T-helper 1 cell treated with Interleukin-12 subunit alpha and Interleukin-12 subunit beta and Interleukin-4 antibody, amounts not matched to agents 30 μg/mL and 1 μg/mL, for 36 hours (primary cell): ENCODE data around the gene MORC2.

ENCODE experiments used
- H3K27ac Mint-ChIP-seq: one replicate; pipeline ENCODE4 v1.8.0; 2021; ENCODE audit warnings: mild to moderate bottlenecking, mixed read lengths
- H3K27me3 Mint-ChIP-seq: one replicate; pipeline ENCODE4 v1.8.0; 2021; ENCODE audit warnings: low read depth, mixed read lengths
- H3K36me3 Mint-ChIP-seq: one replicate; pipeline ENCODE4 v1.8.0; 2021; ENCODE audit warnings: low read depth, mixed read lengths
- H3K4me1 Mint-ChIP-seq: one replicate; pipeline ENCODE4 v1.8.0; 2021; ENCODE audit warnings: low read depth, mixed read lengths
- H3K4me3 Mint-ChIP-seq: one replicate; pipeline ENCODE4 v1.8.0; 2021; ENCODE audit warnings: mild to moderate bottlenecking, moderate library complexity, mixed read lengths
- H3K9me3 Mint-ChIP-seq: one replicate; pipeline ENCODE4 v1.8.0; 2021; ENCODE audit warnings: mixed read lengths

The MORC2 gene

GRCh38 chr22:30881361-30882183 lies 87.0 kb downstream of the MORC2 start:
- Mint-ChIP-seq H3K27ac (no peak overlapping the region), H3K27me3 (no peaks in the 10 kb centered on the region), H3K4me3 (no peak overlapping the region), H3K9me3 (no peaks in the 10 kb centered on the region), H3K36me3 (peaks cover under 1% of the 10 kb centered on the region), H3K4me1 (peaks cover 2% of the 10 kb centered on the region)

- Mint-ChIP-seq H3K4me1 (peaks cover 2% of the 10 kb centered on the region), H3K4me3 (no peak overlapping the region), H3K27me3 (no peaks in the 10 kb centered on the region), H3K36me3 (no peaks in the 10 kb centered on the region), H3K9me3 (no peaks in the 10 kb centered on the region), H3K27ac (no peak overlapping the region)
Measured at GRCh38 chr22:30880847-30881246, 87.7 kb downstream of the MORC2 start.

- Mint-ChIP-seq H3K9me3 (no peaks in the 10 kb centered on the region), H3K4me3 (no peak overlapping the region), H3K4me1 (peaks cover 2% of the 10 kb centered on the region), H3K27me3 (no peaks in the 10 kb centered on the region), H3K27ac (no peak overlapping the region), H3K36me3 (no peaks in the 10 kb centered on the region)
Measured at GRCh38 chr22:30880181-30880601, 88.4 kb downstream of the MORC2 start.

GRCh38 chr22:30879415-30879797 lies 89.2 kb downstream of the MORC2 start:
- no peak overlapping the region for H3K4me3 Mint-ChIP-seq
- no peaks in the 10 kb centered on the region for H3K36me3 Mint-ChIP-seq
- no peaks in the 10 kb centered on the region for H3K27me3 Mint-ChIP-seq
- no peaks in the 10 kb centered on the region for H3K9me3 Mint-ChIP-seq
- no peak overlapping the region for H3K27ac Mint-ChIP-seq
- H3K4me1 Mint-ChIP-seq: peaks cover 2% of the 10 kb centered on the region

GRCh38 chr22:30878516-30879414 lies 89.8 kb downstream of the MORC2 start:
- Mint-ChIP-seq H3K36me3 (no peaks in the 10 kb centered on the region), H3K4me1 (peaks cover 2% of the 10 kb centered on the region), H3K27me3 (no peaks in the 10 kb centered on the region), H3K27ac (no peak overlapping the region), H3K4me3 (no peak overlapping the region), H3K9me3 (no peaks in the 10 kb centered on the region)

- Mint-ChIP-seq H3K4me1 (peaks cover 2% of the 10 kb centered on the region), H3K27ac (no peak overlapping the region)
Measured at GRCh38 chr22:30877662-30878515, 90.7 kb downstream of the MORC2 start.

GRCh38 chr22:30876915-30877553 lies 91.5 kb downstream of the MORC2 start:
- Mint-ChIP-seq H3K36me3 (no peaks in the 10 kb centered on the region), H3K9me3 (no peaks in the 10 kb centered on the region), H3K27ac (no peak overlapping the region), H3K4me1 (no peaks in the 10 kb centered on the region), H3K4me3 (no peak overlapping the region), H3K27me3 (no peaks in the 10 kb centered on the region)

More at GRCh38 chr22:30877662-30878515, 90.7 kb downstream of the MORC2 start:
- Mint-ChIP-seq H3K4me3 (no peak overlapping the region), H3K9me3 (no peaks in the 10 kb centered on the region), H3K36me3 (no peaks in the 10 kb centered on the region), H3K27me3 (no peaks in the 10 kb centered on the region)

GRCh38 chr22:30876221-30876751 lies 92.3 kb downstream of the MORC2 start:
- no peaks in the 10 kb centered on the region for H3K4me1 Mint-ChIP-seq
- no peak overlapping the region for H3K27ac Mint-ChIP-seq
- H3K36me3 Mint-ChIP-seq: no peaks in the 10 kb centered on the region
- H3K4me3 Mint-ChIP-seq: no peak overlapping the region
- no peaks in the 10 kb centered on the region for H3K9me3 Mint-ChIP-seq
- H3K27me3 Mint-ChIP-seq: no peaks in the 10 kb centered on the region

GRCh38 chr22:30875481-30876215 lies 92.9 kb downstream of the MORC2 start:
- Mint-ChIP-seq H3K9me3 (no peaks in the 10 kb centered on the region), H3K36me3 (no peaks in the 10 kb centered on the region), H3K4me3 (no peak overlapping the region), H3K4me1 (no peaks in the 10 kb centered on the region), H3K27me3 (no peaks in the 10 kb centered on the region), H3K27ac (no peak overlapping the region)
